Suprapubic skin (tissue), 3 donors: Measurements from ENCODE around the gene CEP85.

Experiments
- POLR2A ChIP-seq, 2 donors: fragments of 450-650 bp; IDR thresholded peaks; one replicate each; pipeline ENCODE4 v1.6.1; 2017; ENCODE audit warnings: antibody characterized with exemption in 2 of 2, mild to moderate bottlenecking in 2 of 2, moderate library complexity in 2 of 2
- TF ChIP-seq, protein P1 (sequence below), 2 donors: fragments of 200-600 bp in 1 of 2; fragments of 450-650 bp in 1 of 2; sonication (generic) in 1 of 2; IDR thresholded peaks; one replicate each; pipeline ENCODE4 v1.5.1; 2016 to 2019; ENCODE audit warnings: antibody characterized with exemption in 2 of 2, mild to moderate bottlenecking in 1 of 2, moderate library complexity in 1 of 2

DNA sequence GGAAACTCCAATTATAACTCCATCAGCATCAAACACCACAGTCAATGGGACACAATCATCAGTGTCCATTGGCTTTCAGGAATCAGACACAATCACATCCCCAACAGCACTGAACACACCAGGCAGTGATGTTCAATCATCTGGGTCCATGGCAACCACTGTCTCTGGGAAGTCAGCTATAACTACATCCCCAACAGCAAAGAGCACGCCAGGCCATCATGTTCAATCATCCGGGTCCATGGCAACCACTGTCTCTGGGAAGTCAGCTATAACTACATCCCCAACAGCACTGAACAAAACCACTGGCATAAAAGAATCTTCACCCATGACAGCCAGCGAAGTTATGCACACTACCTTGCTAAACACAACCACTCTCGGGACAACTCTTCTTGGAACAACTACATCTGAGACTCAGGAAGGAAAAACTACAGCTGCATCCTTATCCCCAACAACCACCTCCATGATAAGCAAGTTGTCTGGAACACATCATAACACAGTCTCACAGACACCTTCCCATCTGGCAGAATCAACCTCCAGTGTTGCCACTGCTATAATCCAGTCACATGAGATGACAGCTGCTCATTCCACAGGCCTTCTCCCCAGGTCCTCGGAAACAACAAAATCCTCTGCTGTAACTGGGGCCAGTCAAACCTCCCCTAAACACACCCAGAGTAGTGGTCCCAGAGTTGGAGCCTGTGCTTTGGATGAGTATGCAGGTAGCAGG is 23.7 kb upstream of the CEP85 start:
- TF ChIP-seq, protein P1, sequence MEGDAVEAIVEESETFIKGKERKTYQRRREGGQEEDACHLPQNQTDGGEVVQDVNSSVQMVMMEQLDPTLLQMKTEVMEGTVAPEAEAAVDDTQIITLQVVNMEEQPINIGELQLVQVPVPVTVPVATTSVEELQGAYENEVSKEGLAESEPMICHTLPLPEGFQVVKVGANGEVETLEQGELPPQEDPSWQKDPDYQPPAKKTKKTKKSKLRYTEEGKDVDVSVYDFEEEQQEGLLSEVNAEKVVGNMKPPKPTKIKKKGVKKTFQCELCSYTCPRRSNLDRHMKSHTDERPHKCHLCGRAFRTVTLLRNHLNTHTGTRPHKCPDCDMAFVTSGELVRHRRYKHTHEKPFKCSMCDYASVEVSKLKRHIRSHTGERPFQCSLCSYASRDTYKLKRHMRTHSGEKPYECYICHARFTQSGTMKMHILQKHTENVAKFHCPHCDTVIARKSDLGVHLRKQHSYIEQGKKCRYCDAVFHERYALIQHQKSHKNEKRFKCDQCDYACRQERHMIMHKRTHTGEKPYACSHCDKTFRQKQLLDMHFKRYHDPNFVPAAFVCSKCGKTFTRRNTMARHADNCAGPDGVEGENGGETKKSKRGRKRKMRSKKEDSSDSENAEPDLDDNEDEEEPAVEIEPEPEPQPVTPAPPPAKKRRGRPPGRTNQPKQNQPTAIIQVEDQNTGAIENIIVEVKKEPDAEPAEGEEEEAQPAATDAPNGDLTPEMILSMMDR (IDR thresholded peaks at IDR 0.05): no peak
- TF ChIP-seq POLR2A (IDR thresholded peaks at IDR 0.05): no peak
